SK-N-SH (cell line): Measurements from ENCODE around the gene RFX2. TPM values are rescaled to one million over a fixed set of nuclear protein-coding genes. Genes with fewer than 3 reads are reported as not detected.

ENCODE experiments used
- CTCF ChIA-PET: fragments of 300-600, 350-600 bp; formaldehyde crosslinking; extraction: SDS; loops from one replicate; lab custom pipeline; 2021; lab: Yijun Ruan, JAX
- POLR2A ChIA-PET: fragments of 350-600 bp; sonication (Branson Sonifier 250); formaldehyde crosslinking; extraction: SDS; loops from one replicate; lab custom pipeline; 2020; ENCODE audit warnings: antibody characterized with exemption, inconsistent platforms; lab: Yijun Ruan, JAX
- DNase-seq: peaks from one replicate; pipeline ENCODE4 v3.0.0; 2012
- H2AFZ ChIP-seq: fragments of 200-600 bp; sonication (generic); 2 replicates; pipeline ENCODE4 v1.8.1; 2016; ENCODE audit warnings: antibody characterized with exemption, mild to moderate bottlenecking, low read depth
- H3F3A ChIP-seq: fragments of 200-600 bp; sonication (generic); replicated peaks from 2 replicates; pipeline ENCODE3; 2016; ENCODE audit warnings: antibody characterized with exemption, mild to moderate bottlenecking; ENCODE audit not compliant: insufficient read depth
- H3K27ac ChIP-seq, 2 experiments: fragments of 200-500 bp in 1 of 2; fragments of 200-600 bp in 1 of 2; sonication (Bioruptor generic) in 1 of 2; sonication (generic), shearing (Covaris generic) in 1 of 2; 2 replicates each; pipeline versions ENCODE4 v1.5.1 to v1.6.1; 2014 to 2016; ENCODE audit warnings: low read depth in 2 of 2, inconsistent platforms in 1 of 2, low read length in 1 of 2, mild to moderate bottlenecking in 1 of 2, mixed read lengths in 1 of 2
- H3K27me3 ChIP-seq: fragments of 200-600 bp; sonication (generic), shearing (Covaris generic); 2 replicates; pipeline ENCODE4 v1.6.1; 2016; ENCODE audit warnings: mixed run types; ENCODE audit not compliant: insufficient read depth
- H3K36me3 ChIP-seq, 2 experiments: fragments of 200-500 bp in 1 of 2; fragments of 200-600 bp in 1 of 2; sonication (Bioruptor generic) in 1 of 2; sonication (generic) in 1 of 2; replicated peaks in 1 of 2; 2 replicates each; pipeline versions ENCODE3 to v1.5.1; 2014 to 2016; ENCODE audit warnings: low read length in 1 of 2, mild to moderate bottlenecking in 1 of 2; ENCODE audit not compliant: insufficient read depth in 2 of 2, control insufficient read depth in 1 of 2
- H3K4me1 ChIP-seq, 2 experiments: fragments of 200-500 bp in 1 of 2; fragments of 200-600 bp in 1 of 2; sonication (Bioruptor generic) in 1 of 2; sonication (generic), shearing (Covaris generic) in 1 of 2; 2 replicates each; pipeline versions ENCODE4 v1.5.1 to v1.6.1; 2014 to 2016; ENCODE audit warnings: low read depth in 1 of 2, low read length in 1 of 2, mixed run types in 1 of 2; ENCODE audit not compliant: insufficient read depth in 2 of 2, control insufficient read depth in 1 of 2
- H3K4me2 ChIP-seq: fragments of 200-600 bp; sonication (generic), shearing (Covaris generic); 2 replicates; pipeline ENCODE4 v1.6.1; 2017; ENCODE audit warnings: mixed run types
- H3K4me3 ChIP-seq, 2 experiments: fragments of 200-500 bp in 1 of 2; fragments of 200-600 bp in 1 of 2; sonication (Bioruptor generic) in 1 of 2; sonication (generic), shearing (Covaris generic) in 1 of 2; 2 replicates each; pipeline versions ENCODE4 v1.5.1 to v1.8.1; 2014 to 2016; ENCODE audit warnings: low read depth in 2 of 2, inconsistent platforms in 1 of 2, low read length in 1 of 2, mild to moderate bottlenecking in 1 of 2, mixed read lengths in 1 of 2, moderate library complexity in 1 of 2
- H3K79me2 ChIP-seq: fragments of 200-600 bp; sonication (generic); 2 replicates; pipeline ENCODE4 v1.8.1; 2017; ENCODE audit warnings: mild to moderate bottlenecking; ENCODE audit not compliant: insufficient read depth
- H3K9ac ChIP-seq: fragments of 200-600 bp; sonication (generic); 2 replicates; pipeline ENCODE4 v1.6.1; 2017; ENCODE audit warnings: mixed run types
- H3K9me2 ChIP-seq: fragments of 200-600 bp; sonication (generic); 2 replicates; pipeline ENCODE4 v1.6.1; 2017; ENCODE audit warnings: mixed run types
- H3K9me3 ChIP-seq: fragments of 200-600 bp; sonication (generic); 2 replicates; pipeline ENCODE4 v1.6.1; 2017; ENCODE audit warnings: mixed run types, mild to moderate bottlenecking, moderate library complexity
- H4K20me1 ChIP-seq: fragments of 200-600 bp; sonication (generic); 2 replicates; pipeline ENCODE4 v1.6.1; 2017; ENCODE audit warnings: mild to moderate bottlenecking, mixed run types; ENCODE audit not compliant: insufficient read depth
- CTCF ChIP-seq: fragments of 200-600 bp; sonication (generic); IDR thresholded peaks from 2 replicates; pipeline ENCODE4 v1.6.1; 2017; ENCODE audit warnings: antibody characterized with exemption, mild to moderate bottlenecking, moderate library complexity
- ELF1 ChIP-seq: IDR thresholded peaks from 2 replicates; pipeline ENCODE4 v1.4.0; 2012
- EP300 ChIP-seq, 2 experiments: IDR thresholded peaks; 2 replicates each; pipeline versions ENCODE4 v1.4.0 to v1.6.1; 2012; ENCODE audit warnings: borderline replicate concordance in 1 of 2, low read depth in 1 of 2, low read length in 1 of 2
- FOSL2 ChIP-seq: IDR thresholded peaks from 2 replicates; pipeline ENCODE4 v1.4.0; 2012; ENCODE audit warnings: low read depth, mild to moderate bottlenecking, moderate library complexity, borderline replicate concordance
- GABPA ChIP-seq: IDR thresholded peaks from 2 replicates; pipeline ENCODE4 v1.4.0; 2012; ENCODE audit warnings: low read depth, mild to moderate bottlenecking
- JUND ChIP-seq: IDR thresholded peaks from 2 replicates; pipeline ENCODE4 v1.4.0; 2012
- MXI1 ChIP-seq: IDR thresholded peaks from 2 replicates; pipeline ENCODE4 v1.6.1; 2012; ENCODE audit warnings: mild to moderate bottlenecking, low read depth, low read length, improper control_type of control experiment
- NFIC ChIP-seq: IDR thresholded peaks from 2 replicates; pipeline ENCODE4 v1.4.0; 2012; ENCODE audit warnings: borderline replicate concordance
- NRF1 ChIP-seq: IDR thresholded peaks from 2 replicates; pipeline ENCODE4 v1.6.1; 2012; ENCODE audit warnings: low read depth, mild to moderate bottlenecking, low read length
- POLR2AphosphoS5 ChIP-seq: IDR thresholded peaks from 2 replicates; pipeline ENCODE4 v1.6.1; 2012; ENCODE audit warnings: low read depth, low read length
- RAD21 ChIP-seq: IDR thresholded peaks from 2 replicates; pipeline ENCODE4 v1.6.1; 2012; ENCODE audit warnings: mild to moderate bottlenecking, low read length
- RFX5 ChIP-seq: IDR thresholded peaks from 2 replicates; pipeline ENCODE4 v1.6.1; 2012; ENCODE audit warnings: mild to moderate bottlenecking, improper control_type of control experiment, low read length
- RXRA ChIP-seq: IDR thresholded peaks from 2 replicates; pipeline ENCODE4 v1.4.0; 2012; ENCODE audit warnings: low read depth, mild to moderate bottlenecking, borderline replicate concordance
- SMC3 ChIP-seq: IDR thresholded peaks from 2 replicates; pipeline ENCODE4 v1.6.1; 2012; ENCODE audit warnings: low read depth, low read length, improper control_type of control experiment
- TAF1 ChIP-seq: IDR thresholded peaks from 2 replicates; pipeline ENCODE4 v1.6.1; 2012; ENCODE audit warnings: low read depth, mild to moderate bottlenecking, low read length, moderate library complexity, borderline replicate concordance
- TEAD4 ChIP-seq: IDR thresholded peaks from 2 replicates; pipeline ENCODE4 v1.4.0; 2012; ENCODE audit warnings: mild to moderate bottlenecking, borderline replicate concordance; ENCODE audit not compliant: insufficient read depth
- USF1 ChIP-seq: IDR thresholded peaks from 2 replicates; pipeline ENCODE4 v1.4.0; 2012; ENCODE audit warnings: low read depth, borderline replicate concordance
- USF2 ChIP-seq: fragments of 150-350 bp; IDR thresholded peaks from 2 replicates; pipeline ENCODE4 v1.6.1; 2017; ENCODE audit warnings: antibody characterized with exemption, low read length, low read depth, borderline replicate concordance
- YY1 ChIP-seq: IDR thresholded peaks from 2 replicates; pipeline ENCODE4 v1.4.0; 2012; ENCODE audit warnings: low read depth, mild to moderate bottlenecking
- ZBTB33 ChIP-seq: IDR thresholded peaks from 2 replicates; pipeline ENCODE4 v1.4.0; 2012; ENCODE audit warnings: low read depth, borderline replicate concordance
- WGBS: methylation state at CpG from one replicate; pipeline ENCODE4 v1.1.6; 2017; ENCODE audit warnings: low lambda C conversion rate; 5-methylcytosine and 5-hydroxymethylcytosine counted together
- polyA plus RNA-seq, 3 experiments: library from polyadenylated mRNA; depleted of rRNA; stranded (reverse); fragments of >200 nt; gene quantifications; 2 replicates each; pipeline ENCODE4 v1.2.3, GENCODE V29; 2012

The RFX2 gene
- polyA plus RNA-seq, 1 of the 3 experiments (the other 2 are of a cell fraction) = 12.6 TPM

GRCh38 chr19:6138511-6138910 is 28.2 kb upstream of the RFX2 start:
- no peak for DNase-seq
- Histone ChIP-seq H3K79me2 (no peaks in the 10 kb centered on the region), H3K27ac (no peak overlapping the region), H3K9me3 (no peaks in the 10 kb centered on the region), H3K36me3 (no peaks in the 10 kb centered on the region), H3K9me2 (no peaks in the 10 kb centered on the region), H3K4me3 (no peak overlapping the region), H3K4me2 (no peak overlapping the region), H4K20me1 (no peaks in the 10 kb centered on the region), H3K4me1 (no peaks in the 10 kb centered on the region), H3F3A (no peaks in the 10 kb centered on the region), H2AFZ (no peak overlapping the region), H3K27me3 (no peaks in the 10 kb centered on the region), H3K9ac (no peak overlapping the region)
- ChIA-PET CTCF (interaction anchor here (1.6 kb wide), 1 partner anchor 90 kb away, joined by 6 read pairs; no protein-coding TSS in a partner anchor), POLR2A (no interaction called here)
- TF ChIP-seq CTCF = no peak
- TF ChIP-seq EP300 (IDR thresholded peaks at IDR 0.05; ENCODE audit: borderline replicate concordance in 1 of 2, low read depth in 1 of 2, low read length in 1 of 2) = no peak
- TF ChIP-seq YY1 = no peak
- no peak for TF ChIP-seq GABPA
- TF ChIP-seq POLR2AphosphoS5 = no peak
- no peak for TF ChIP-seq NFIC
- TF ChIP-seq MXI1 = no peak
- TF ChIP-seq TEAD4 = no peak
- TF ChIP-seq RFX5 = no peak
- TF ChIP-seq JUND = no peak
- TF ChIP-seq RAD21 = no peak
- no peak for TF ChIP-seq TAF1
- TF ChIP-seq RXRA = no peak
- TF ChIP-seq NRF1 = no peak
- TF ChIP-seq ZBTB33 = no peak
- TF ChIP-seq FOSL2 = no peak
- no peak for TF ChIP-seq USF2
- no peak for TF ChIP-seq ELF1
- TF ChIP-seq SMC3 = no peak
- no peak for TF ChIP-seq USF1
- WGBS = 63% methylated on average over 2 of the region's 2 CpGs
